GOT3 (cell line): ENCODE measurements around the gene RMC1.
"Not testable (repeated sequence)": the region's sequence is repeated elsewhere in the genome, so short reads cannot be mapped to it uniquely, and the experiment has no call there.

ENCODE experiments used
- DNase-seq: peaks from one replicate; lab custom pipeline; 2025; ENCODE audit warnings: mixed read lengths; lab: John Stamatoyannopoulos, UW

Gene RMC1

GRCh38 chr18:23498117-23498516, 5.2 kb upstream of the RMC1 start:
- no peak for DNase-seq

DNA sequence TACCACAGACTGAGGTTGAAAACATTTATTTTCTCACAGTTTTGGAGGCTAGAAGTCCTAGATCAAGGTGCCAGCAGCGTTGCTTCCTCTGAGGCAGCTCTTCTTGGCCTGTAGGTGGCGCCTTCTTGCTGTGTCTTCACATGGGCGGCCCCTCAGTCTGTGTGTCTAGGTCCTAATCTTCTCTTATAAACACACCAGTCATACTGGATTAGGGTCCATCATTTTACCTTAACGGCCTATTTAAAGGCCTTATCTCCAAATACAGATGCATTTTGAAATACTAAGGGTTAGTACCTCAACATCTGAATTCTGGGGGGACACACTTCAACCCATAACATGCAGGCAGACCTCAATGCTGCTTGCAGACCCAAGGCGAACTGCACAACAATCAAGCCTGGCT, 4.4 kb upstream of the RMC1 start:
- no peak for DNase-seq

DNA sequence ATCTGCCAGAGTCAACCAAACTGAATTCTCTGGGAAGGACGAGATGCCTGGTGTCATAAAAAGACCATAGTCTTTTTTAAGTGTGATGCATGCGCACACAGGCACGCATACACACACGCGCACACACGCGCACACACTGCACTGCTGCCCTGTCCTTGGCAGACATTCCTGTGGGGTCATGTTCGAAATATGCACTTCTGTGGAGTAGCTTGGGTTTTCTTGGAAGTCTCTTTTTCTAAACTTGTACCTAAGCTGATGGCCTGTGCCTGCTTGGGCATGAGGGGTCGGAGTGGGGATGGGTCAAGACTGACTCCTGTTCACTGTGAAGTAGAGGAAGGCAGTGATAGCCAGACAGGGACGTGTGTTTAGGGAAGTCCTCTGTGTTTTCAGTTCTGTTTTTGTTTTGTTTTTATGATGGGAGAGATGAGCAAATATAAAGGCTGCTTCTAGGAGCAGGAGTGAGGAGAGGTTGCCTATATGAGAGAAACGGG, 4.0 kb upstream of the RMC1 start:
- DNase-seq = no peak

GRCh38 chr18:23501626-23502025, 1.7 kb upstream of the RMC1 start:
- DNase-seq = no peak

- DNase-seq = no peak
Measured at GRCh38 chr18:23502516-23503037, 734 bp upstream of the RMC1 start.

- DNase-seq = no peak
Measured at GRCh38 chr18:23503963-23504344, 643 bp downstream of the RMC1 start.

- DNase-seq = no peak
Measured at GRCh38 chr18:23504720-23505119, 1.4 kb downstream of the RMC1 start.

GRCh38 chr18:23506393-23506792, 3.1 kb downstream of the RMC1 start:
- DNase-seq = no peak

- DNase-seq = not testable (repeated sequence)
Measured at GRCh38 chr18:23510923-23511322, 7.6 kb downstream of the RMC1 start.

DNA sequence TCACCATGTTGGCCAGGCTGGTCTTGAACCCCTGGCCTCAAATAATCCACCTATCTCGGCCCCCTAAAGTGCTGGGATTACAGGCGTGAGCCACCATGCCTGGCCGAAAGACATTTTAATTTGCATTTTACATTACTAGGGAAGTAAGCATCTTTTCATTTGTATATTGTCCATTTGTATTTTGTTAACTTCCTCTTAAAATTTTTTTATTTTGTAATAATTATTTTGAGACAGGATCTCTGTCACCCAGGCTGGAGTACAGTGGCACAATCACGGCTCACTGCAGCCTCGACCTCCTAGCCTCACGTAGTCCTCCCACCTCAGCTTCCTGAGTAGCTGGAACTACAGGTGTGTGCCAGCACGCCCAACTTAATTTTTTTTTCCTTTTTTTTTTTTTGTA, 8.9 kb downstream of the RMC1 start:
- DNase-seq = not testable (repeated sequence)

GRCh38 chr18:23512641-23513040, 9.3 kb downstream of the RMC1 start:
- no peak for DNase-seq

DNA sequence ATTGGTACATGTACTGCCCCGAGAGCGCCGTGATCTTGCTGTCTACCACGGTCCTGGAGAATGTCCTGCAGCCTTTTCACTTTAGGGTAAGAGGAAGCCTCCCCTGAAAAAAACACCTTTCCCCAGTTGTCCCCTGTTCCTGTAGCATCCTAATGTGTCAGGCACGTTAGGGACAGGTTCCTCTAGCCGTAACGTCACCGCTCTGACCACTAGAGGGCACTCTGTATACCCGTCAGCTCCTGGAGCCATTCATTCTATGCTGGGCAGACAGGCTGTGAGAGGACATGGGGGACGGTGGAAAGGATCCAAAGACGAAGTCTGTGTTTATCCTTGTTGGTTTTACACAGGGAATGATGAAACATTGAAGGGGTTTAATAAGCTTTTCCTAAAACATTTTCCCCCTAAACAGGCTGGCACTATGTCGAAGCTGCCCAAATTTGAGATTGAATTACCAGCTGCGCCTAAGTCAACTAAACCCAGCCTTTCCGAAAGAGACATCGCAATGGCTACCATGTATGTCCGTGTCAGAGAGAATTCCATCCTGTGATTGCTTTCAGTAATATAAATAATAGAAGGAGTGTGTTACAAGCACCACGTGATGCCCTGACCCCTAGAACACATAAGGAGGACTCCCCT, 12.7 kb downstream of the RMC1 start:
- no peak for DNase-seq

- no peak for DNase-seq
Measured at GRCh38 chr18:23519734-23520133, 16.4 kb downstream of the RMC1 start.

- DNase-seq = no peak
Measured at GRCh38 chr18:23521271-23521670, 18.0 kb downstream of the RMC1 start.

GRCh38 chr18:23521907-23522306, 18.6 kb downstream of the RMC1 start:
- DNase-seq = no peak

- DNase-seq = no peak
Measured at GRCh38 chr18:23523429-23524212, 20.3 kb downstream of the RMC1 start.

DNA sequence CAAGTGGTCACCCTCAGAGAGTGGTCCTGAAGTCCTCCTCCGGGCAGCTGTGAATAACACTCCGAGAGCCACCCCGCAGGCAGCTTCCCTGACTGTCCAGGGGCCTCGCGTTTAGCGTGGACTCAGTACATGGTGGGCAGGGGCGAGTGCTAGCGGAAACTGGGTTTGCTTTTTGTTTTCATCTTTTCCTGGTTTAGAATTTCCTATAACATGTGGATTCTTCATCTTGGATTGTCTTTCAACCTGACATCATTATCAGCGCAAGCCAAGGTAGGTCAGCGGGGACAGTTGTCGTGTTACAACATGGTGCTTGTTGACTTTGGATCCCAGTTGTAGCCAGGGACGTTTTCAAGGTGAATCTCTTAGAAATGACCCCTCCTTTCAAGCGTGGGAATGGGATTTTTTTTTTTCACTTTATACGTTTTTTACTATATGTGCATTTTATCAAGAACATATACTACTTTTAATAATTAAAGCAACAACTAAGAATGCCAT, 20.9 kb downstream of the RMC1 start:
- DNase-seq = no peak

- no peak for DNase-seq
Measured at GRCh38 chr18:23526501-23527063, 23.3 kb downstream of the RMC1 start.

GRCh38 chr18:23528580-23529472, 25.5 kb downstream of the RMC1 start:
- no peak for DNase-seq

DNA sequence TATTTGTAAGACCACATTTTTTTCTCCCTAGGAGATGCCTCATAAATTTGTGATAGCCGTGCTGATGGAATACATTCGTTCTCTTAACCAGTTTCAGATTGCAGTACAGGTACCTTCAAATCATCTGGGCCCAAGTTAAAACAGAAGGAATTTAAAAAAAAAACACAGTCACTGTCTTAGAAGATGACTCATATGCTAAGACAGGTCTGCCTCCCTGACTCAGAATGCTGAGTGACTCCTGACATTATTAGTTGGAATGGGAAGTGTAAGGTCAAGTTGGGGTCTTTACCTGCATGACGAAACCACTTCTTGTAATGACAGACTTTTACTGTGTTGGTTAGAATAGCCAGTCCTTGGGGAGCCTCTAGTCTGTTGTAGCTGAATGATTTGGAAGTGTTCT, 26.3 kb downstream of the RMC1 start:
- no peak for DNase-seq

GRCh38 chr18:23530195-23530594, 26.9 kb downstream of the RMC1 start:
- DNase-seq = no peak

- no peak for DNase-seq
Measured at GRCh38 chr18:23531912-23532311, 28.6 kb downstream of the RMC1 start.
